Daoy (cell line): Measurements from ENCODE around the gene C11orf24. TPM values are rescaled to one million over a fixed set of nuclear protein-coding genes. Genes with fewer than 3 reads are reported as not detected.
A peak's percentile ranks its signal among the peaks of the same experiment; 100 is the strongest.
"Not testable (repeated sequence)": the region's sequence is repeated elsewhere in the genome, so short reads cannot be mapped to it uniquely, and the experiment has no call there.

Source experiments
- DNase-seq: peaks from one replicate; pipeline ENCODE4 v3.0.0-alpha.2; 2015; ENCODE audit warnings: low read depth
- total RNA-seq: library from RNA; depleted of rRNA; stranded (reverse); fragments of >200 nt; shearing (Covaris generic); gene quantifications from 2 replicates; pipeline ENCODE4 v1.2.3, GENCODE V29; 2014

C11orf24 gene
- total RNA-seq, 1 experiment from 2014 or later: 32.2 TPM

DNA sequence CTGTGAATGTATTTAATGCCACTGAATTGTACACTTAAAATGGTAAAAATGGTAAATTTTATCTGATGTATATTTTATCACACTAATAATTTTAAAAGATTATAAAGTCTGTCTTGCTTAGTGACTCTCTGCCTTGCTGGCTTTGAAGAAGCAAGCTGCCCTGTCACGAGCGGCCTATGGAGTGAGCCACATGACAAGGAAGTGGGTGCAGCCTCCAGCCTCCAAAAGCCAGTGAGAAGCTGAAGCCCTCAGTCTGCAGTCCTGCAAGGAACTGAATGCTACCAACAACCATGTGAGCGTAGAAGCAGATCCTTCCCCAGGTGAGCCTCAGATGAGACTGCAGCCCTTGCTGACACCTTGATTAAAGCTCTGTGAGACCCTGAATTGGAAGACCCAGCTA, 20.0 kb downstream of the C11orf24 start:
- no peak for DNase-seq

DNA sequence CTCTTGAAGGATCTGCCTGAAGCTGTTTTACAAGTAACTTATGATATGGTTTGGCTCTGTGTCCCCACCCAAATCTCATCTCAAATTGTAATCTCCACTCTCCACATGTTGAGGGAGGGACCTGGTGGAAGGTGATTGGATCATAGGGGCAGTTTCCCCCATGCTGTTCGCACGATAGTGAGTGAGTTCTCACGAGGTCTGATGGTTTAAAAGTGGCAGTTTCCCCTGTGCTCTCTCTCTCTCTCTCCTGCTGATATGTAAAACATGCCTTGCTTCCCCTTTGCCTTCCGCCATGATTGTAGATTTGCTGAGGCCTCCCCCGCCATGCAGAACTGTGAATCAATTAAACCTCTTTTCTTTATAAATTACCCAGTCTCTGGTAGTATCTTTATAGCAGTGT, 26.9 kb downstream of the C11orf24 start:
- DNase-seq: not testable (repeated sequence)

DNA sequence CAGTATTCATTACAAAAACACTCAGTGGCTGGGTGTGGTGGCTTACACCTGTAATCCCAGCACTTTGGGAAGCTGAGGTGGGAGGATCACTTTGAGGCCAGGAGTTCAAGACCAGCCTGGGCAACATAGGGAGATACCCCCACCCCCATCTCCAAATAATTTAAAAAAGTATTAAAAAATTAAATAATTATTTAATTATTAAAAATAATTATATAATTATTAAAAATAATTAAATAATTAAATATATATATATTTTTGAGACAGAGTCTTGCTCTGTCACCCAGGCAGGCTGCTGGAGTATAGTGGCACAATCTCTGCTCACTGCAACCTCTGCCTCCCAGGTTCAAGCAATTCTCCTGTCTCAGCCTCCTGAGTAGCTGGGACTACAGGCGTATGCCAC, 27.9 kb downstream of the C11orf24 start:
- DNase-seq: not testable (repeated sequence)

GRCh38 chr11:68242616-68243015, 29.2 kb downstream of the C11orf24 start:
- no peak for DNase-seq

DNA sequence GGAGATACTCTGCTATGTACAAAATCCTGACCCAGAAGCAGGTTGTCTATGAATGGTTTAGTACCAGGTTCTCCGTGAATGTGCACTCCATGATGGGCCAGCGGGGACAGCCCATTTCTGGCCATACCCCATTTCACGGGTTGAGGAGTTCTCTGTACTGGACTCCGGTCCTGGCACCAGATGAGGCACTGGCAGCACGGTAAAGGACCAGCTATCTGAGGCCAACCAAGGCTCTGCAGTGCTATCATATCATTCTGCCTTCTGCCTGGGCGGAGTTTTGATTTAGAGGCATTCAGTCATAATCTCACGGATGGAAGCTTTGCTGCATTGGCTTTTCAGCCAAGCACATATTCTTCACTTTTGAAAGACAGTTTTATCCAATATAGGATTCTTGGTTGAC, 40.2 kb downstream of the C11orf24 start:
- no peak for DNase-seq

DNA sequence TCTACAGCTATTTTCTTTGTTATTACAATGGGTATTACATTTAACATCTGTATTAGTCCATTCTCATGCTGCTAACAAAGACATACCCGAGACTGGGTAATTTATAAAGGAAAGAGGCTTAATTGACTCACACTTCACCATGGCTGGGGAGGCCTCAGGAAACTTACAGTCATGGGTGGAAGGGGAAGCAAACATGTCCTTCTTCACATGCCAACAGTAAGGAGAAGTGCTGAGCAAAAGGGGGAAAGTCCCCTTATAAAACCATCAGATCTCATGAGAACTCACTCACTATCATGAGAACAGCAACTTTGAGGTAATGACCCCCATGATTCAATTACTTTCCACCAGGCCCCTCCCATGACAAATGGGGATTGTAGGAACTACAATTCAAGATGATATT, 42.2 kb downstream of the C11orf24 start:
- DNase-seq: no peak

- DNase-seq: no peak
These were observed 45.4 kb downstream of the C11orf24 start for GRCh38 chr11:68226421-68226820.

- no peak for DNase-seq
These were observed 47.2 kb downstream of the C11orf24 start for GRCh38 chr11:68224606-68225005.

DNA sequence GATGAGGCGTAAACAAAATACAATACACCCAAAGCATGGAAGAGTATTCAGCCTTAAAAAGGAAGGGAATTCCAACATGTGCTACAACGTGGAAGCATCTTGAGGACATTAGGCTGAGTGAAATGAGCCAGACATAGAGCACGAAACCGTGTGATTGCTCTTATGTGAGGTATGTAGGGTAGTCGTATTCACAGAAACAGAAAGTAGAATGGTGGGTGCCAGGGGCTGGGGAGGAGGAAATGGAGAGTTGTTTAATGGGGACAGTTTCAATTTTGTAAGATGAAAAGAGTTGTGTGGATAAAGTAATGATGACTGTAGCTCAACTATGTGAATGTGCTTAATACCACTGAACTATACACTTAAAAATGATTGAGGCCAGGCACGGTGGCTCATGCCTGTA, 48.5 kb downstream of the C11orf24 start:
- DNase-seq: no peak

GRCh38 chr11:68221406-68221805, 50.4 kb downstream of the C11orf24 start:
- no peak for DNase-seq

DNA sequence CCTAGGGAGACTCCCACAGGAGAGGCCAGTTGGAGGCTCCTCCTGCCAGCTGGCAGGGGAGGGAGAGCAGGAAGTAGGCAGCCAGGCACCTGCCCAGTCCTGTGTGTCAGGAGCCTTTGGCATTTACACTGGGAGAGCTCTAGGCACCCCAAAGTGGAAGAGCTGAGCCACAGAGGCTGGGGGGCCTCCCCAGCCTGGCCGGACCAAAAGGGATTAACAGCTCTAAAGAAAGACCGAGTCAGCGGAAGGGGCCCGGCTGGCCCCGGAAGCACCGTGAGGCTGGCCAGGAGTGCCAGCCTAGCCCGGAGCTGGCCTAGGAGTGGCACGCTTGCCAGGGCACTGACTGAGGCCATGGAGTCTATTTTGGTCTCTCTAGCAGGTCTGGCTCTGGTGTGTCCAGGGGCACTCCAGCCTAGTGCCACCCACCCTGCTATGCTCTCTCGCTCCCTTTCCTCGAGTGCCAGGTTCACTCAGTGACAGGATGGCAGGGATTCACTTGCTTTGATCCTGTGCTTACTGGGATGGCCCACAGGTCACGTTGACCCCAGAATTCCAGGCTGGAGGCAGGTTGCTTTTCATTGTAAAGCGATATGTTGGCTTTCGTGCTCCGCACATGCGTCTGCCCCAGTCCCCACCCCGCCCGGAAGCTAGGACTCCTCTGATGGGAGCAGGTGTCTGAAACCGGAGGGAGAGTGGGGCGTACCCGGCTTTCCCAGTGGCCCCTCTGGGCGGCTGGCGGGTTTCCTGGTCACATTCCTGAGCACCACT, 55.4 kb downstream of the C11orf24 start:
- no peak for DNase-seq

- DNase-seq: no peak
These were observed 56.1 kb downstream of the C11orf24 start for GRCh38 chr11:68215524-68216170.

DNA sequence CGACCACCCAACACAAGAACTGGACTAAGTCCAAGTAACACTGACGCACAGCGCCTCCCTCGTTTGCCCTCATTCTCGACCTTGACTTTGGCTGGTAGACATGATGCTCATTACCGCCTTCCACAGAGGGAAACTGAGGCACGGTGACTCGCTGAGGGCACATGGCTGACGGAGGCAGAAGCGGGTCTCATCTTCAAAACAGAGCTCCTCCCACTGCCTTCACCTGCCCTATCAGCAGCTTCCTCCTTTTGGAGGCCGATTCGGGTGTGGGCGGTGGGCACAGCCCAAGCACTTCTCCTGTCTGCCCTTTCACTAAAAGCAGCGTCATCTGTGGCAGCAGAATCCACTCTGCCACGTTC, 56.7 kb downstream of the C11orf24 start:
- DNase-seq: peak; percentile 11

- DNase-seq: peak; percentile 9
These were observed 57.3 kb downstream of the C11orf24 start for GRCh38 chr11:68214173-68215086.

DNA sequence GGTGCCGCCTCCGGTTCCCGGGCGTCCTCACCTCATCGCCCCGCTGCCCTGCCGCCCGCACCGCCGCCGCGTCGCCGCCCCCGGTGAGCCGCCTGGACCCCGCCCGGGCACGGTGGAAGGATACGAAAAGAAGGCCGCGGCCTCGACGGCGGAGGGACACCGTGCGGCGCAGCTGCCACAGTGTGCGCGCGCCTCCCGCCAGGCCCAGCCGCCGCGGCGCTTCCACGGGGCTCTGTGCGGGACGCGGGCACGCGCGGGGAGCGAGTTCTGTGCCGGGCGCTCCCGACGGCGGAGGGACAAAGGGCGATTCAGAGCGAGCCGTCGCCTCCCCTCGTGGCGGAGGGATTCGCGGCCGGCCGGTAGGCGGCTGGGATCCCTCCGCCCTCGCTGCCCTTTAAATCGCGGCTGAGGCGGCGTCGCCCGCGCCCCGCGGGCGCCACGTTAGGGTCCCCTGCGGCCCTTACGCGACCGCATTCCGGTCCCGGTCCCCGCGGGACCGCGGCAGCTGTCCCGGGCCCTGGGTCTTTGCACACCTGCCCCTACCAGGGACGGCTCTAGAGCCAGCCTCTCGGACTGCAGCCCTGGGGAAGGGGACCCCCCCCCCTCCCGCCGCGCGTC, 58.1 kb downstream of the C11orf24 start:
- peak; percentile 89 for DNase-seq

GRCh38 chr11:68213135-68213515, 58.6 kb downstream of the C11orf24 start, which contains the start of gene KMT5B:
TSS of gene KMT5B (minus strand) at chr11:68213296. CDS start at chr11:68190076, 23,220 bp downstream.
- no peak for DNase-seq

GRCh38 chr11:68212421-68213134, 59.2 kb downstream of the C11orf24 start:
- DNase-seq: peak; percentile 80

DNA sequence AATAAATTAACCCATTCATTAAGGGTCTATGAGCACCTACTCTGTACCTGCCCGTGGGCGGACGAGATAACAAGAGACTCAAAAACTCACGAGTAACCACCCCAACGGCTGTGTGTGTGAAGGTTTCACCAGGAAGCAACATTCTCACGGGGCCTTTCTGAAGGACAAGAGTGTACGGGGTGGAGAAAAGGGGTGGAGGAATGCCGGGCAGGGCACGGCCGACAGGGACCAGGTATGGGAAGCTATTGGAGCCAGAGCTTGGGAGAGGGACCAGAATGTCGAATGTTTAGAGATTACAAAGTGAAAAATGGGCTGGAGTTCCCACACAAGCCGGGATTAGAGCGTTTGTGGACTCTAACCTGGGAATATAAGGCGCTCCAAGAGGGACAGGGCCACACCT, 60.2 kb downstream of the C11orf24 start:
- no peak for DNase-seq
